ENCODE results near the gene ZNF714. TPM values are rescaled to one million over a fixed set of nuclear protein-coding genes. Genes with fewer than 3 reads are reported as not detected.

Gene ZNF714
- polyA plus RNA-seq, 3 donors, result 1.7 to 5.8 (median 2.4) TPM

DNA sequence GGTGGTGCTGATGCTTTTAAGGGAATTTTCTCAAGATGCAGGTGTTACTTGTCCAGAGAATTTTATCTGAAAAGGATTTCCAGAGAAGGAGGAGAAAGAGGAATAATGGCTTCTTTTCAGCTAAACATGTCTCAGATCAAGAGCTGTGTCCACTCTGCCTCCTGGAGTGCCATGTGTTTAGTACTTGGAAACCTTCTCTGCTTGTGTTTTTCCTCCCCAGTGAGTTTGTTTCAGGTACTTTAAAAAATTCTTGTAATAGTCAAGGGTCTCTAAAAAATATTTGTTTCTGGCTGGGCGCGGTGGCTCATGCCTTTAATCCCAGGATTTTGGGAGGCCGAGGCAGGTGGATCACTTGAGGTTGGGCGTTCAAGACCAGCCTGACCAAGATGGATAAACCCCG lies 82.5 kb downstream of the ZNF714 start:
- H4K20me1 ChIP-seq (ENCODE audit: insufficient read depth, low read length), result no peaks in the 10 kb centered on the region
- no peak overlapping the region for H3K9ac ChIP-seq (ENCODE audit: insufficient read depth, low read length, poor library complexity, severe bottlenecking)
- TF ChIP-seq, protein P1, sequence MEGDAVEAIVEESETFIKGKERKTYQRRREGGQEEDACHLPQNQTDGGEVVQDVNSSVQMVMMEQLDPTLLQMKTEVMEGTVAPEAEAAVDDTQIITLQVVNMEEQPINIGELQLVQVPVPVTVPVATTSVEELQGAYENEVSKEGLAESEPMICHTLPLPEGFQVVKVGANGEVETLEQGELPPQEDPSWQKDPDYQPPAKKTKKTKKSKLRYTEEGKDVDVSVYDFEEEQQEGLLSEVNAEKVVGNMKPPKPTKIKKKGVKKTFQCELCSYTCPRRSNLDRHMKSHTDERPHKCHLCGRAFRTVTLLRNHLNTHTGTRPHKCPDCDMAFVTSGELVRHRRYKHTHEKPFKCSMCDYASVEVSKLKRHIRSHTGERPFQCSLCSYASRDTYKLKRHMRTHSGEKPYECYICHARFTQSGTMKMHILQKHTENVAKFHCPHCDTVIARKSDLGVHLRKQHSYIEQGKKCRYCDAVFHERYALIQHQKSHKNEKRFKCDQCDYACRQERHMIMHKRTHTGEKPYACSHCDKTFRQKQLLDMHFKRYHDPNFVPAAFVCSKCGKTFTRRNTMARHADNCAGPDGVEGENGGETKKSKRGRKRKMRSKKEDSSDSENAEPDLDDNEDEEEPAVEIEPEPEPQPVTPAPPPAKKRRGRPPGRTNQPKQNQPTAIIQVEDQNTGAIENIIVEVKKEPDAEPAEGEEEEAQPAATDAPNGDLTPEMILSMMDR (IDR thresholded peaks at IDR 0.05), result no peak
- no peak overlapping the region for H3K27ac ChIP-seq (ENCODE audit: low read depth in 1 of 2, low read length in 2 of 2)
- H3K36me3 ChIP-seq (replicated peaks in 1 of 2; ENCODE audit: control insufficient read depth in 1 of 2, insufficient read depth in 2 of 2, low read length in 2 of 2), result peaks cover 39 to 94% of the 10 kb centered on the region in 2 donors
- no peak overlapping the region for H2AFZ ChIP-seq (ENCODE audit: insufficient read depth, low read depth, low read length, poor library complexity, severe bottlenecking)
- Mint-ChIP-seq H3K27ac (peak overlapping the region in 1 of 7 donors; percentile 27), H3K4me1 (no peaks in the 10 kb centered on the region), H3K27me3 (ENCODE audit: low read depth in 3 of 3) (no peaks in the 10 kb centered on the region), H3K36me3 (peaks cover 64 to 90% of the 10 kb centered on the region in 2 donors), H3K9me3 (peaks cover 11 to 70% (median 39%) of the 10 kb centered on the region in 7 donors), H3K4me3 (no peak overlapping the region)
- H3K4me3 ChIP-seq (replicated peaks in 1 of 3; ENCODE audit: low read depth in 2 of 3, low read length in 3 of 3), result no peak overlapping the region
- 100% methylated on average over 5 of the region's 5 CpGs for WGBS (ENCODE audit: insufficient coverage)
- H3K4me2 ChIP-seq (replicated peaks; ENCODE audit: extremely low read depth, low read length, poor library complexity, severe bottlenecking), result no peak overlapping the region
- H3K9me3 ChIP-seq (replicated peaks in 1 of 2; ENCODE audit: control insufficient read depth in 1 of 2, insufficient read depth in 1 of 2, low read length in 2 of 2), result peaks cover 10 to 28% of the 10 kb centered on the region in 2 donors
- H3K27me3 ChIP-seq (ENCODE audit: control insufficient read depth in 2 of 2, insufficient read depth in 2 of 2, low read length in 2 of 2), result no peaks in the 10 kb centered on the region
- peaks cover 43% of the 10 kb centered on the region for H3K79me2 ChIP-seq (ENCODE audit: insufficient read depth, low read length)
- no peaks in the 10 kb centered on the region for H3K4me1 ChIP-seq (ENCODE audit: control insufficient read depth in 1 of 2, insufficient read depth in 2 of 2, low read length in 2 of 2)
- intact Hi-C loops (cut with micrococcal nuclease), result no loop called here
- DNase-seq, result no peak

DNA sequence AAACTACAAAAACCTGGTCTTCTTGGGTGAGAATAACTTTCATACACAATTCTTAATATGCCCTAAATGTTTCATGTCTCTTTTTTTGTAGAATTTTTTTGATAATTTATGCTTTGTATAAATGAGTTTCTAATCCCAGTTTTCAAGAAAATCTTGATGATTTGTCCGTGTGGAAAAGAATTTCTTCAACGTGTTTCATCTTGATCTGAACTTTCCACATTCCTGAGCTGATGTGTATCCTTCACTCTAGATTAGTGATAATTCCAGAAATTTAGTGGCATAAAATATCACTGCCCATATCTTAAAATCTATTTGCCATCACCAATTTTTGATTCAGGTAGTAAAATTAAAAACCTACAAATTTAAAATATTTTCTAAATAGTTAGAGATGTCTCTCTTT lies 84.4 kb downstream of the ZNF714 start:
- intact Hi-C loops (cut with micrococcal nuclease), result no loop called here
- peaks cover 24% of the 10 kb centered on the region for H3K79me2 ChIP-seq (ENCODE audit: insufficient read depth, low read length)
- H3K27ac ChIP-seq (ENCODE audit: low read depth in 1 of 2, low read length in 2 of 2), result no peak overlapping the region
- Mint-ChIP-seq H3K27ac (no peak overlapping the region), H3K9me3 (peaks cover 7 to 64% (median 33%) of the 10 kb centered on the region in 7 donors), H3K36me3 (peaks cover 66 to 92% of the 10 kb centered on the region in 2 donors), H3K4me3 (no peak overlapping the region), H3K27me3 (ENCODE audit: low read depth in 3 of 3) (no peaks in the 10 kb centered on the region), H3K4me1 (no peaks in the 10 kb centered on the region)
- no CpG with 5 or more reads among the region's 2 CpGs for WGBS (ENCODE audit: insufficient coverage)
- H3K9me3 ChIP-seq (replicated peaks in 1 of 2; ENCODE audit: control insufficient read depth in 1 of 2, insufficient read depth in 1 of 2, low read length in 2 of 2), result peaks cover 8 to 24% of the 10 kb centered on the region in 2 donors
- no peaks in the 10 kb centered on the region for H3K4me1 ChIP-seq (ENCODE audit: control insufficient read depth in 1 of 2, insufficient read depth in 2 of 2, low read length in 2 of 2)
- no peak overlapping the region for H3K4me2 ChIP-seq (replicated peaks; ENCODE audit: extremely low read depth, low read length, poor library complexity, severe bottlenecking)
- DNase-seq, result no peak
- H3K36me3 ChIP-seq (replicated peaks in 1 of 2; ENCODE audit: control insufficient read depth in 1 of 2, insufficient read depth in 2 of 2, low read length in 2 of 2), result peaks cover 53 to 94% of the 10 kb centered on the region in 2 donors
- H3K4me3 ChIP-seq (replicated peaks in 1 of 3; ENCODE audit: low read depth in 2 of 3, low read length in 3 of 3), result no peak overlapping the region
- no peaks in the 10 kb centered on the region for H4K20me1 ChIP-seq (ENCODE audit: insufficient read depth, low read length)
- H3K9ac ChIP-seq (ENCODE audit: insufficient read depth, low read length, poor library complexity, severe bottlenecking), result no peak overlapping the region
- no peak overlapping the region for H2AFZ ChIP-seq (ENCODE audit: insufficient read depth, low read depth, low read length, poor library complexity, severe bottlenecking)
- TF ChIP-seq, protein P1 (IDR thresholded peaks at IDR 0.05), result no peak
- H3K27me3 ChIP-seq (ENCODE audit: control insufficient read depth in 2 of 2, insufficient read depth in 2 of 2, low read length in 2 of 2), result no peaks in the 10 kb centered on the region

Small RNAs within 50 kb of the gene (small RNA-seq; reads per million reads assigned to genes)
- gene RNA5SP469 (ENCODE audit: insufficient read length, low read depth), result not detected

Other genes starting within 250 kb of the ZNF714 start
- gene ZNF85, start 159.0 kb upstream of the ZNF714 start, polyA plus RNA-seq, result 1 to 10 TPM in 2 of 3 donors, under 1 TPM in 1; 0.85 to 2.8 (median 1.2) TPM
- 10 to 100 TPM in 1 of 3 donors, 1 to 10 TPM in 2; 5.7 to 11.6 (median 8.8) TPM for gene ZNF430, start 61.5 kb upstream of the ZNF714 start, polyA plus RNA-seq
- 1 to 10 TPM; 1.8 to 9.8 (median 4.6) TPM for gene ZNF431, start 59.8 kb downstream of the ZNF714 start, polyA plus RNA-seq
- gene ZNF708, start 247.2 kb downstream of the ZNF714 start, polyA plus RNA-seq, result 1 to 10 TPM; 2.2 to 5.7 (median 2.3) TPM